GM18511 (cell line): Measurements from ENCODE around the gene DNAJB13.

ENCODE experiments used
- ATAC-seq: cut with Tn5 transposase; IDR thresholded peaks from one replicate; pipeline ENCODE4 v1.9.1; 2021; ENCODE audit warnings: mild to moderate bottlenecking, moderate library complexity; ENCODE audit not compliant: unreplicated experiment

DNAJB13 gene

GRCh38 chr11:74012074-74012809 lies 61.4 kb downstream of the DNAJB13 start:
- no peak for ATAC-seq

GRCh38 chr11:74013141-74013540 lies 62.3 kb downstream of the DNAJB13 start:
- ATAC-seq = no peak

- ATAC-seq = no peak
Observed at GRCh38 chr11:74014880-74015279, 64.1 kb downstream of the DNAJB13 start.

GRCh38 chr11:74015919-74016684 lies 65.3 kb downstream of the DNAJB13 start:
- no peak for ATAC-seq

GRCh38 chr11:74017631-74018030 lies 66.8 kb downstream of the DNAJB13 start:
- ATAC-seq = no peak

GRCh38 chr11:74018331-74019005 lies 67.6 kb downstream of the DNAJB13 start:
- ATAC-seq = no peak

- ATAC-seq = no peak
Observed at GRCh38 chr11:74019104-74019738, 68.4 kb downstream of the DNAJB13 start.

GRCh38 chr11:74019860-74020259 lies 69.0 kb downstream of the DNAJB13 start:
- ATAC-seq = no peak
